HUDEP-2 (cell line): Measurements from ENCODE around the gene SMARCAL1.
A peak's percentile ranks its signal among the peaks of the same experiment; 100 is the strongest.

ENCODE experiments used
- DNase-seq, 76 experiments: peaks; one replicate each; lab custom pipeline; 2025; ENCODE audit not compliant: unreplicated experiment in 76 of 76; lab: John Stamatoyannopoulos, UW

SMARCAL1 gene

DNA sequence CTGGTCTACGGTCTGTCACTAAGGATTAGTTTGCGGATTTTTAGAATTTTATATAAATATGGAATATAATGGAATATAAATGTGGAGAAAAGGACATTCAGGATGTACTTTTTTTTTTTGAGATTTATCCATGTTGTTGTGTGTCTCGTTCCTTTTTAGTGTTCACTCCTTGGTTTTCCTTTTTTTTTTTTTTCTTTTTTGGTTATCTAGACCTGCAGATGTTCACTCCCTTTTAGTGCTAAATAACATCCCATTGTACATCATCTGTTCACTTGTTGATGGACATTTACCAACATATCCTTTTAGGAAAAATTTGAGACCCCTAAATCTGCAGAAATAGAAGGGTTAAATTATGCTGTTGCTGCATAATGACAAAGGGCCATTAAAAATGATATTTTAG lies 60.9 kb downstream of the SMARCAL1 start:
- no peak for DNase-seq

DNA sequence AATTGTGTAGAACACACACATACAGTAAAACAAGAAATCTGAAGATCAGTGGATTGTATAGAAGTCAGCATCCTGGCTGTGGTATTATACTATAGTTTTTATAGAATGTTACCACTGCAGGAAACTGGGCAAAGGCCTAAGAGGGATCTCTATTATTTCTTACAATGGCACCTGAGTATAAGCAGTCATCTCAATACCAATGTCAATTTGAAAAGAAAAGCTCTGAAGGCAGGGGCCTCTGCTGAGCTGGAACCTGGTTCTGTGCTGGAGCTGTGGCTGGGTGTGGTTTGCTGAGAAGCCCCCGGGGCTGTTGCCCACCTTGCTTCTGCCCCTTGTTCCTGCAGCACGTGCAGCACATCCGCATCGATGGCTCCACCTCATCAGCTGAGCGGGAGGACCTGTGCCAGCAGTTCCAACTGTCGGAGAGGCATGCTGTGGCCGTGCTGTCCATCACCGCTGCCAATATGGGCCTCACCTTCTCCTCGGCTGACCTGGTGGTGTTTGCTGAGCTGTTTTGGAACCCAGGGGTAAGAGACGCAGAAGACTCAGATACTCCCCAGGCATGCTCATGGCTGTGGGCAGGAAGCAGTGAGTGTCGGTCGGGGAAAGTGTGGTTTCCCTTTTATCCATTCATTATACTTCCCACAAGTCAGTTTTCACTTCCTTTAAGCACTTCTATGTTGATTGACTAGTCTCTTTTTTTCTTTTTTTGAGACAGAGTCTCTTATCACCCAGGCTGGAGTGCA lies 62.8 kb downstream of the SMARCAL1 start:
- DNase-seq = no peak

DNA sequence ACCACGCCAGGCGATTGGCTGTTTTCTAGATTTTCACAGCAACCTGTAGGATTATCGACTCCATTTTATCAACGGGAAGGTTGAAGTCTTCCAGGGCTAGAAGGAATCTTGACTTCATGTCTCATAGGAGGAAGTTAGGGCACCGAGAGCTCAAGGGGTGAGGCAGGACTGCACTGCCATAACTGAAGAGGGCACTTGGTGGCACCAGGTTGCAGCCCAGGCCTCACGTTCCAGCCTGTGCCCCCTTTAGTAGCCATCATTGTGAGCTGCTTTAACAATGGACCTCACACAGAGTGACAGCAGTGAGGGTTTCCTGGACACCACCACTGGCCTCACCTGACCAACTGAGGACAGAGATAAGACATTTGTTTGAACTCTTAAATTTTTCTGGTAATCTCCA lies 63.5 kb downstream of the SMARCAL1 start:
- DNase-seq = no peak

DNA sequence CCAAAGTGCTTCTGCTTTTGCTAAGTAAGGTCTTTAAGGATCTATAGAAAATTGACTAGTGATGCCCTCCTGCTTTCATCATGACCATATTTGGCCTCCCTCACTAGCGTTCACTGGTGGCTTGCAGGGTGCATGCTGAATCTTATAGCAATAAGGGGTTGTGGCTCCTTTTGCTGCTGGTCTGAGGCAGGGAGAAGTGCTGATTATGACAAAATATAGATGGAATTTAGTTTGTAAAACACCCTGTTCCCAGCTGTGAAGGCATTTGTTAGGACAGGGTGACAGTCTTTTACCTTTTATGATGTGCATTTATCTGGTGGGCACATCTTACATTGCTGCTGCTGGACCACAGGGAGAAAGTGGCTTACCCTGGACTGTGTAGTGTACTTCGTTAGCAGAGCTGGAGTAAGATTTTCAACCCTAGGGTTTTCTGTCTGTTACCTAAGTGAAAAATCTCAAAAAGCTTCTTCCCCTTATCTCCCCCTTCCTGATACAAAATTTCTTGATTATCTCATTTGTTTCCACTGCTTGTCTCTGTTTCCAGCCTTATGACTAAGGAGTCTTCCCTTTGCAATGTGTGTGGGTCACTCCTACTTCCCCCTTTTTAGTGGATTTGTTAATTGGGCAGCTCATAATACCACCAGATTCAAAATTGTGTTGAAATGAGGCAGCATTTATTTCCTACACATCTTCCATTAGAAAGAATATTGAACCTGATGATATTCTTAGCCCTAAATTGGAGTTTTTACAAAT lies 65.2 kb downstream of the SMARCAL1 start:
- no peak for DNase-seq

DNA sequence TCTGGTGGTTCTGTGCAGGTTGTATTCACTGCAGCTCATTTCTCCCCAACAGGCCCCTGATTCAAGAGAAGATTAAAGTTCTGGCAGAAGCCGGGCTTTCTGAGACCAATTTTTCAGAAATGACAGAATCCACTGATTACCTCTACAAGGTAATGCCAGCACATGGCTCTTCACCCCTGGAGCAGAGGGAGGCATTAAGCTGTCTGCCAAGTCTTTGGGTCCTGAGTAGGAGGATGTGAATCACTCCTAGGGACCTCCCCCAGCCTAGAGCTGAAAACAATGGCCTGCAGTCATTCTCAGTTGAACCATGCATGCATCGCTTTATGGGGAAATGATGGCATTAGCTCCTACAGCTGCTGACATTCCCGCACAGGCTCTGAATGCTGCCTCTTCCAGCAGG lies 65.9 kb downstream of the SMARCAL1 start:
- peak in 8 of 76 experiments; percentile 2 to 29 (median 14) for DNase-seq

DNA sequence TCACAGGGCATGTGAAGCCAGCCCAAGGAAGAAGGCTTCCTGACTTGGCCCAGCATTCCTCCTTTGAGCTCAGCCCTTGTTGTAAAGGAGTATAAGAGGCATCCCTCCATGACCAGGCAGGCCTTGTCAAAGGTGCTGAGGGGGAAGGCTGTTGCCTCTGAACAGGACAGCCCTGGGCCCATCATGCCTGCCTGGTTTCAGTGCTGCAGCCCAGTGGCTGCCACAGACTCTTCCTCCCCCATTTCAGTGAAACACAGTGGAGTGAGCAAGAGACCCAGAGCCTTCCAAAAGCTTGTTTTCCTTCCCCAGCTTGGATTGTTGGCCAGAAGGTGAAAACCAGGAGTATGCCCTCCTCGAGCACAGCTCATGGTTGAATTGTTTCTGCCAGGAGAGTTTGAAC lies 66.5 kb downstream of the SMARCAL1 start:
- DNase-seq = no peak

DNA sequence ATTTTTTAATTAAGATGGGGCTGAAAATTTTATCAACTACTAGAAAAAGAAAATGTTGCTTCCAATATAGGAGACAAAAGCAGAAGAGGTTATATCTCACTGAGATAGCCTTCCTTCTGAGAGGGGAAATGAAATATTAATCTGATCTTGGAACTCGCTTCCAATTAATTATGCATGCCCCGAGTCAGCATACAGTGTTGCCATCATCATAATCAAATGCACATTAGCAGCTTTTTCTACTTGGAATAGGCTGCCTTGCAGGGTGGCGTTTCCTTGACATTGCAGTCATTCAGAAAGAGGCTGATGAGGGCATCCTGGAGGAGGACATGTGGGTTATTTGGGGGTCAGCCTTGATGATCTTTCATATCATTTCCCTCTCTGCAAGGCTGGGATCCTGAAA lies 67.9 kb downstream of the SMARCAL1 start:
- DNase-seq = no peak

DNA sequence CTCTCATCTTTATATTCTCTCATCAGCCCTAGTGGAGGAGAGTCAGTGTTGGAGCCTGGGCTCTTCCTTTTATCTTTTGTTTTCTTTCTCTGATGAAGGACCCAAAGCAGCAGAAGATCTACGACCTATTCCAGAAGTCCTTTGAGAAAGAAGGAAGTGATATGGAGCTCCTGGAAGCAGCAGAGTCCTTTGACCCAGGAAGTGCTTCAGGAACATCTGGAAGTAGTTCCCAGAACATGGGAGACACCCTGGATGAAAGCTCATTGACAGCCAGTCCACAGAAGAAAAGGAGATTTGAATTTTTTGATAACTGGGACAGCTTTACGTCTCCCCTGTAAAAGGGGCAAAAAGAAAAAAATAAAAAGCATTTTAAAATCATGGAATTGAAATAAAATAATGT lies 70.4 kb downstream of the SMARCAL1 start:
- DNase-seq = no peak

DNA sequence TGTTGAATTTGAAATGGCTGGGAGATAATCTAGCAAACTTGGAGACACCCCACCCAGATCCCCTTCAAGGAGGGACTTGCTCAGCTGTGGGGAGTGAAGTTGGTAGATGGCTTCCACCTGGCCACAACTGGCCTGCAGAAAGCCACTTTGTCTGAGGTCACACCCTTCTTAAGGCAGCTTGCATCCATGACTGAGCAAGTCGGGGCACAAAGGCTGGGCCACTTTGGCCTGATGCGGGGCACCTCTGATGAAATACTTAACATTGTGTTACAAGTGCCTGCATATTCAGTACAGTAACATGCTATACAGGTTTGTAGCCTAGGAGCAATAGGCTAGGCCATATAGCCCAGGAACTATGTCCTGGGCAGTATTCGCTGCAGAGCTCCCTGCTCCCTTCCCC lies 73.0 kb downstream of the SMARCAL1 start:
- no peak for DNase-seq

DNA sequence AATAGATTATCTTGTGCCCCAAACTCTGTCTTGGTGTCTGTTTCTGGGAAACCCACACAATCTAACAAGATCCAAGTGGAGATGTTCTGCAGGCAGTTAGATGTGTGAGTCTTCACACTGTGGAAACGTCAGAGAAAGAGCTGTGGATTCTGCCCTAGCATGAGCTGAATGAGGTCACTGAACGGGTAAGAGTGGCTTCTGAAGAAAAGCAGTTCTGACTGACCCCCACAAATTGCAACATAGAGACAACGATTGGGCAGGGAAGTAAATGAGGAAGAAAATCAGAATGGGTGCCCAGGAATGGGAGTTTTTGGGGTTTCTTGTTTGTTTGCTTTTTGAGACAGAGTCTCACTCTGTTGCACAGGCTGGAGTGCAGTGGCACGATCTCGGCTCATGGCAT lies 73.5 kb downstream of the SMARCAL1 start:
- DNase-seq = no peak

DNA sequence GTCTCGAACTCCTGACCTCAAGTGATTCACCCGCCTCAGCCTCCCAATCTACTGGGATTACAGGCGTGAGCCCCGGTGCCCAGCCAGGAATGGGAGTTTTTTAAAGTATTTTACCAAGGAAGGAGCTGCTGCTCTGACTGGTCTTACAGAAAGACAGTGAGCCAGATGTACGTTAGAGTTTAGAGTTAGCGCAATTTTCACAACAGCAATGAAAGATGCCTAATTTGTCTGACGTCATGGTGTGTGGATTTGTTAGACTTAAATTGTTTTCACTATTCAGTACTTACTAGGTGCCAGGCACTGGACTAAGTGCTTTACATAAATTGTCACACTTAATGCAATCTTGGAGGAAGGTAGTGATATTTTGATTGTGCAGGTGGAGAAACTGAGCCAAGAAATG lies 74.0 kb downstream of the SMARCAL1 start:
- no peak for DNase-seq

DNA sequence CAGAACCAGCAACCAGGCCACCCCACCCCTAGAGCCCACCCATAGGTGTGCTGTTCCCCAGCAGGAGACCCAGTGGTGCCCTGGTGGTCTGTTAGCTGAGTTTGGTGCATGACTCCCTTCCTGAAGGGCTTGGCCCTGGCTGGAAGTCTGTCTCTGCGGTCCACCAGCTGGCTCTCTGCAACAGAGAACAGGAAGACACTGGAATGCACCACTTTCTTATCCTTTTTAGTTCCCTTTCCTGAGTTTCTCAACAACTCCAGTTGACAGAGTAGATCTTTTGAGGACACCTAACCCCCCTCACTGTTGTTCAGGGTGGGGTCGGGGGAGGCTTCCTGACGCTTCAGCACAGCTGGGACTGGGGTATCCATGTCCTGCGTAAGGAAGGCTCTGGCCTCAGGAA lies 74.4 kb downstream of the SMARCAL1 start:
- DNase-seq = no peak

DNA sequence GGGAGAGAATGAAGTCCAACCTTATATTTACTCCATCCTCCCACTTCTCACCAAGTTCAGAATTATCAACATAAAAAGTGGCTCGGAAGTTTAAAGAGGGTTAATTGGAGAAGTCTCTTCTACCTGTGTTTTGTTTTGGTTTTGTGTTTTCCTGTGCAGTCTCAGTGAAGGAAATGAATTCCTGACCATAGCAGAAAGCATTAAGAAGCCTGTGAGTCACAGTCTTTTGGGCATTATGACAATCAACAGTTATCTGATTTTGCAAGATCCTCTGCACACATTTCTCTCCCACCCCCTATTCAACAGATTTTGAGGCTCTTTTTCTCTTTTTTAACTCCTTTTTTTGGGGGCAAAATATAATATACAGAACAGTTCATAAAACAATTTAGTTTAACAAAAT lies 77.8 kb downstream of the SMARCAL1 start:
- peak in 1 of 76 experiments; percentile 14 for DNase-seq

DNA sequence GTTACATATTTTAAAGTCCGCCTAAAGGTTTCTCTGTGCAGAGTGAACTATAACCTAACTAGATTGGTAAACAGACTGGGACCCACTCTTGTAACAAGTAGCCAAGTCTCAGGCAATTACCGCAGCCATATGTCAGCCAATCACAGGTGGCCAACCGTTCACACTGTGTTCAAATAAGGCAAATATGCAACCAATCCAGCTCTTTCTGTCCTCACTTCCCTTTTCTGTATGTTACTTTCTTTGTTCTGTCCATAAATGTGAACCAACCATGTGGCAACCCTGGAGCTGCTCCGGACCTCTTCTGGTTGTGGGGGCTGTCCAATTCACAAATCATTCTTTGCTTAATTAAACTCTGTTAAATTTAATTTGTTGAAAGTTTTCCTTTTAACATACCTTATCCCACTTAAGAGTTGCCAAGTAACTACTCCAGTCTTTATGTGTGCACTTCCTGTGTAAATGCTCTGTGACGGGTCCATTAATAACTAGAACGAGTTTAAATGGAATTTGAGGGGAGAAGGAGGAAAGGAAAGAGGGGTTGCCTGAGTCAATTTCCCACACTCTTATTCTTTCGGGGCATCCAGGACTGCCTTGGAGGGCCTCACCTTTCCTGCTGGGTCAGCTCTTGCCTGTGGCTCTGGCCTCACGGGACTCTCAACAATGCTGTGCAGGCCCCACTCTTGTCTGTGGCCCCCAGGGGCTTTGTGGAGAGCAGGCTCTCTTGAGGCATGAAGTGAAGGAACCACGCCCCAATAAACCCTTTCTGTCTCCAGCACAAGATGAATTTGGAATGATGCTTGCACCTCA lies 79.7 kb downstream of the SMARCAL1 start:
- DNase-seq = no peak

DNA sequence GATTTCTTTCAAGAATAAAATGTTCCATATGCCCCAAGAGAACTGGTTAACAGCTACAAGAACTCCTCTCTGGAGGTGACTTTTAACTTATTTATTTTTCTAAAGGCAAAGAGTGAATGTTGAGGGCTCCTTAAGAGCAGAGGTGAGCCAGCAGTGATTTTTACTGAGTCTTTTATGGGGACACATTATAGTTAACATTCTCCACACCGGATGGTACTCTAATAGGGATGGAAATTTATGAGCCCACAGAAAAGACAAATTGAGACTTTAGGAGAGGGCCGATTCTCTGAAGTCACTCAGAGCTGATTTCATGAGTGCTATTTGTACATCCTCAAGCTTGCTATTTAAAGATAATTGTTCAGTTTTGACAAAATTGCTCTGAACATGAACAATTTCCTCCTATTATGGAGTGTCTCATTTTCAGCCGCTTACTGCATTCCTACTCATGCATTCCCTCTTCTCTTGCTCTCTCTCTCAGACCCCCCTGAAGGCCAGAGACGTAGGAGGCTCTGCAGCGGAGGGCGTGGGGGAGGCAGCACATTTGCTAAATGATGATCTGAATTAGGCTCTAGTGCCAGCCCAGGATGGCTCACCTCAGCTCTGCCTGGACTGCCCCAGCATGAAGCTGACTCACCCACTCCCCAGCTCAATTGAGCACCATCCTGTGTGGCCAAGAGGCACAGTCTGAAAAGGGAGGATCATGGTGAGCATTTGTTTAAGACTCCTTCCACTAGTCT lies 80.5 kb downstream of the SMARCAL1 start:
- DNase-seq = no peak

DNA sequence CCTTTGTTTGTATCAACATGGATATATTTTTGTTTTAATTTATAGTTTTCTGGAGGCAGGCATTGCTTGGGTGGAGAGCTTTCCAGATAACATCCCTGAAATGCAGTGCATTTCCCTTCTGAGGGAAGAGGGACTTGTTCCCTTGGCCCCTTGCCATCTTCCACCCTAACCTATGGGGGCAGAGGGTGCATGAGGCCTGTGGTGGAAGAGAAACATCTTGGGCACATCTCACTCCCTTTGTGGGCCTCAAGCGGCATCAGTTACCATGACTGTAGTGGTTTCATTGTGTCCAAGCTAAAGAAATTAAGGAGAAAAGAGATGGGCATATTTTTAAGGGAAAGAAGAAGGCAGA lies 81.0 kb downstream of the SMARCAL1 start:
- DNase-seq = no peak

DNA sequence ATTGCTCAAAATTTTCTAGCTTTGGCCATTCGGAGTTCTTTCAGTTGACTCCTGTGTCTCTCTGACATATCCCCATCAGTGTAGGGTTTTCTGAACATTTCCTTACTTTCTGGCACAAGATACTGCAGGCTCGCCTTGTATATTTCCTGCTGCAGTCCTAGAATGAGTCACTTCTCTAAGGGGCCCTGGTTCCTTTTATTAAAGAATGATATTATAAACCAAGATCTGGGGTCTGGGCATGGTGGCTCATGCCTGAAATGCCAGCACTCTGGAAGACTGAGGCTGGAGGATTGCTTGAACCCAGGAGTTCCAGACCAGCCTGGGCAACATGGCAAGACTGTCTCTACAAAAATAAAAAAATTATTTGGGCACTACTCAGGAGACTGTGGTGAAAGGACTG lies 83.4 kb downstream of the SMARCAL1 start:
- no peak for DNase-seq

DNA sequence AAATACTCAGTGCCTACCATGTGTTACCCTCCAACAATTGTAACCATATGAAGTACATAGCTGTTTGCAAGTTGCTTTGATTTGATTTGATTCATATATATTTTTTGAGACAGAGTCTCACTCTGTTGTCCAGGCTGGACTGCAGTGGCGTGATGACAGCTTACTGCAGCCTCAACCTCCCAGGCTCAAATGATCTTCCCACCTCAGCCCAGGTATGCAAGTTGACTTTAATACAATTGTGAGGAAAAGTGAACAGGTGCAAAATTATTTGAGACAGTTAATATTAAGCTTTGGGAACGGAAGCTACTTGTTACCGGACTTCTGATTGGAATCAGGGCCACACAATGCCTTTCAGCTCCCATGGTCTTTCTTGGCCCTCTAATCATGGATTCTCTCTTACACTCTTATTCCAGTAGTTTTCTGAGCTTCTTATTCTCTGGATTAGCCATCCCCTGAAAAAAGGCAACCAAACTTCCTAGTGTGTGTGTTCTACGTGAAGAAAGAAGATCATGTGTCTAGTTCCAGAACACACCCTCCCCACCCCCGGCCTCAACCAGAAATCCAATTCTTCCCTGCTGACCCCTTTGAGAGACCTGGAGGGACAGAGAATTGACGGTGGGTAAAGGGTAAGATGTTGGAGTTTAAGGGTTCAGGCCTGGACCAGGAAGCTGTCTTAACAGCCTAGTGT lies 85.2 kb downstream of the SMARCAL1 start:
- no peak for DNase-seq

DNA sequence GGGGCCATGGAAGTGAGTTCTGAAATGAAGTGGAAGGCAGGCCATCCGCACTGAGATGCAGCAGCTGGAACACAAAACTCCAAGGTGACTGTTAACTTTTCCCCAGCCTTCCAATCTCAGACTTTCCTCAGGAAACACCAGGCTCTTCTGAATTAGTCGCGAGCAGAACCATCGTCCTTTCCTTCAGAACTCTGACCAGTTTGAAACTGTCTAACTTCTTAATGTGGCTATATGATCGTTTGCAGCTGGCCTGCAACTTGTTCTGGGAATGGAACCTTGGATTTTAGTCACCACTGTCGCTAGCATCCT lies 85.7 kb downstream of the SMARCAL1 start:
- DNase-seq = no peak
